B cell (primary cell): Measurements from ENCODE around the gene IGF1R. TPM values are rescaled to one million over a fixed set of nuclear protein-coding genes. Genes with fewer than 3 reads are reported as not detected.

Experiments
- ATAC-seq: fragments of 200-7000 bp; cut with Tn5 transposase; one replicate; pipeline ENCODE4 v1.10.0; 2021; ENCODE audit warnings: low read depth, mild to moderate bottlenecking, moderate number of reproducible peaks, moderate library complexity
- CTCF ChIA-PET: fragments of 350-600 bp; sonication (Branson Sonifier 250); formaldehyde crosslinking; loops from one replicate; lab custom pipeline; 2021; ENCODE audit warnings: antibody characterized with exemption, inconsistent platforms; lab: Charles Lee
- POLR2A ChIA-PET: fragments of 350-600 bp; sonication (Branson Sonifier 250); formaldehyde crosslinking; loops from one replicate; lab custom pipeline; 2021; ENCODE audit warnings: antibody characterized with exemption; lab: Charles Lee
- DNase-seq: peaks from one replicate; pipeline ENCODE4 v3.0.0; 2013
- H2AFZ ChIP-seq: 2 replicates; pipeline ENCODE4 v1.6.1; 2012; ENCODE audit warnings: mild to moderate bottlenecking, low read depth, low read length; ENCODE audit not compliant: insufficient read depth, poor library complexity, severe bottlenecking
- H3K27ac ChIP-seq, 2 donors: 1 replicate in 1 of 2; 2 replicates in 1 of 2; pipeline ENCODE4 v1.5.1; 2012 to 2013; ENCODE audit warnings: low read length in 2 of 2, mild to moderate bottlenecking in 2 of 2, moderate library complexity in 1 of 2
- H3K27me3 ChIP-seq, 4 experiments: fragments of 200-600 bp in 1 of 4; sonication (generic) in 1 of 4; replicated peaks in 1 of 4; 1 replicate in 2 of 4; 2 replicates in 2 of 4; pipeline versions ENCODE4 v1.6.1 to v1.7.0; 2013 to 2016; ENCODE audit warnings: low read length in 3 of 4, mild to moderate bottlenecking in 2 of 4, mixed read lengths in 1 of 4, moderate library complexity in 1 of 4; ENCODE audit not compliant: insufficient read depth in 4 of 4, control insufficient read depth in 3 of 4; ENCODE audit errors: control extremely low read depth in 1 of 4
- H3K36me3 ChIP-seq, 2 experiments: replicated peaks in 1 of 2; 1 replicate in 1 of 2; 2 replicates in 1 of 2; pipeline versions ENCODE4 v1.6.1 to v1.7.1; 2013; ENCODE audit warnings: low read length in 1 of 2; ENCODE audit not compliant: insufficient read depth in 2 of 2, control insufficient read depth in 1 of 2; ENCODE audit errors: control extremely low read depth in 1 of 2, extremely low read depth in 1 of 2
- H3K4me1 ChIP-seq, 2 donors: fragments of 200-600 bp in 1 of 2; sonication (generic) in 1 of 2; 1 replicate in 1 of 2; 2 replicates in 1 of 2; pipeline versions ENCODE4 v1.5.1 to v1.6.1; 2013 to 2017; ENCODE audit warnings: low read length in 2 of 2; ENCODE audit not compliant: control insufficient read depth in 2 of 2, insufficient read depth in 2 of 2
- H3K4me2 ChIP-seq: replicated peaks from 2 replicates; pipeline ENCODE3; 2012; ENCODE audit warnings: mild to moderate bottlenecking, low read depth, low read length; ENCODE audit not compliant: poor library complexity, severe bottlenecking
- H3K4me3 ChIP-seq, 5 experiments: fragments of 200-600 bp in 1 of 5; sonication (generic) in 1 of 5; 1 replicate in 3 of 5; 2 replicates in 2 of 5; pipeline versions ENCODE4 v1.5.1 to v1.7.0; 2011 to 2016; ENCODE audit warnings: low read length in 4 of 5, mild to moderate bottlenecking in 4 of 5, low read depth in 2 of 5, control low read depth in 1 of 5, moderate library complexity in 1 of 5; ENCODE audit not compliant: insufficient read depth in 1 of 5; ENCODE audit errors: control extremely low read depth in 1 of 5, extremely low read depth in 1 of 5
- H3K79me2 ChIP-seq: fragments of 200-600 bp; sonication (generic); one replicate; pipeline ENCODE4 v1.6.0; 2016; ENCODE audit warnings: low read length; ENCODE audit not compliant: control insufficient read depth, insufficient read depth
- H3K9ac ChIP-seq: fragments of 200-600 bp; sonication (generic); 2 replicates; pipeline ENCODE4 v1.6.1; 2017; ENCODE audit warnings: mild to moderate bottlenecking, low read length, moderate library complexity
- H3K9me3 ChIP-seq, 3 donors: one replicate each; pipeline versions ENCODE4 v1.6.1 to v1.7.1; 2013; ENCODE audit warnings: low read length in 2 of 3; ENCODE audit not compliant: control insufficient read depth in 2 of 3, insufficient read depth in 1 of 3; ENCODE audit errors: control extremely low read depth in 1 of 3
- H4K20me1 ChIP-seq: 2 replicates; pipeline ENCODE4 v1.6.0; 2012; ENCODE audit warnings: mild to moderate bottlenecking, low read length; ENCODE audit not compliant: insufficient read depth, control insufficient read depth, poor library complexity, severe bottlenecking
- H3K27ac Mint-ChIP-seq: one replicate; pipeline ENCODE4 v1.8.0; 2021; ENCODE audit warnings: mixed read lengths
- H3K27me3 Mint-ChIP-seq: one replicate; pipeline ENCODE4 v1.8.0; 2021; ENCODE audit warnings: mixed read lengths
- H3K4me1 Mint-ChIP-seq: one replicate; pipeline ENCODE4 v1.8.0; 2021; ENCODE audit warnings: mixed read lengths
- H3K4me3 Mint-ChIP-seq: one replicate; pipeline ENCODE4 v1.8.0; 2021; ENCODE audit warnings: mixed read lengths
- H3K9me3 Mint-ChIP-seq: one replicate; pipeline ENCODE4 v1.8.0; 2022; ENCODE audit warnings: mixed read lengths; ENCODE audit not compliant: insufficient read depth
- CTCF ChIP-seq: fragments of 200-600 bp; IDR thresholded peaks from one replicate; pipeline ENCODE4 v1.8.0; 2022; ENCODE audit warnings: antibody characterized with exemption, mild to moderate bottlenecking
- EZH2 ChIP-seq: IDR thresholded peaks from 2 replicates; pipeline ENCODE4 v1.6.1; 2012; ENCODE audit warnings: borderline replicate concordance, low read depth, mild to moderate bottlenecking, moderate library complexity, low read length; ENCODE audit not compliant: insufficient read depth, poor library complexity, severe bottlenecking
- WGBS: methylation state at CpG from one replicate; pipeline ENCODE4 v1.1.5; 2013; ENCODE audit warnings: missing lambda C conversion rate; ENCODE audit not compliant: insufficient coverage; 5-methylcytosine and 5-hydroxymethylcytosine counted together
- intact Hi-C: fragments of 100-400 bp; cut with micrococcal nuclease; formaldehyde crosslinking; loops from one replicate; pipeline ENCODE4 v1.10.0; 2022
- polyA plus RNA-seq: library from polyadenylated mRNA; depleted of rRNA; stranded (reverse); fragments of >200 nt; gene quantifications from 2 replicates; pipeline ENCODE4 v1.2.3, GENCODE V29; 2012
- total RNA-seq, 2 donors: library from RNA; stranded (reverse); fragments of 120-200 nt in 1 of 2; gene quantifications; 1 replicate in 1 of 2; 2 replicates in 1 of 2; pipeline versions ENCODE4 v1.2.3 to v1.2.4, GENCODE V29; 2013 to 2022

The IGF1R gene
- total and polyA plus RNA-seq, 2 donors (not counting 1 experiment from before 2014, with no cell fraction given), result 5.4 to 23.1 TPM

DNA sequence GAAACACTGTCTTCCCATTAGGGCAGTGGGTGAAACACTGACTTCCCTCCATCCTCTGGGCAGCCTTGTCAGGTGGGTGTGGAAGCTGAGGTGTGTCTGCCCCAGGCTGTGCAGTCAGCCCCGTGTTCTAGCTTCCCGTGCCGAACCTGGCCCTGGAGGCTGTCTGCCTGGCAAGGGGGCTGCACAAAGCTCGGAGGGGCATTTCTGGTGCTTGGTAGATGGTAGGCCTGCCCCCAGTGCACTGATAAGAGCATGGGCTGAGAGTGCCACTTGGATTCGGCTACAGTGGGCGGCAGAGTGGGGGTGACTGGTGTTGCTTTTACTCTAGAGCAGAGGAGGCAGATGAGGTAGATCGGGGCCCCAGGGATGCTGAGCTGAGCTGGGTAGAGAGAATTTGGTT is 21.3 kb downstream of the IGF1R start:
- Histone ChIP-seq H3K27me3 (no peaks in the 10 kb centered on the region), H3K4me2 (no peak overlapping the region), H3K36me3 (no peaks in the 10 kb centered on the region), H3K9me3 (no peaks in the 10 kb centered on the region), H3K9ac (no peak overlapping the region), H3K79me2 (peaks cover 5% of the 10 kb centered on the region), H3K27ac (no peak overlapping the region), H3K4me1 (no peaks in the 10 kb centered on the region), H4K20me1 (peaks cover 9% of the 10 kb centered on the region), H3K4me3 (no peak overlapping the region), H2AFZ (no peak overlapping the region)
- ATAC-seq (no peak), DNase-seq (no peak)
- Mint-ChIP-seq H3K9me3 (no peaks in the 10 kb centered on the region), H3K4me3 (no peak overlapping the region), H3K4me1 (peaks cover 4% of the 10 kb centered on the region), H3K27ac (no peak overlapping the region), H3K27me3 (no peaks in the 10 kb centered on the region)
- TF ChIP-seq EZH2 (no peak), CTCF (no peak)
- POLR2A ChIA-PET, result no interaction called here
- 99% methylated on average over 7 of the region's 7 CpGs for WGBS
- intact Hi-C loops, result no loop called here
- CTCF ChIA-PET, result interaction anchor here (4.2 kb wide), 1 partner anchor 11 kb away, joined by 17 read pairs; no protein-coding TSS in a partner anchor

DNA sequence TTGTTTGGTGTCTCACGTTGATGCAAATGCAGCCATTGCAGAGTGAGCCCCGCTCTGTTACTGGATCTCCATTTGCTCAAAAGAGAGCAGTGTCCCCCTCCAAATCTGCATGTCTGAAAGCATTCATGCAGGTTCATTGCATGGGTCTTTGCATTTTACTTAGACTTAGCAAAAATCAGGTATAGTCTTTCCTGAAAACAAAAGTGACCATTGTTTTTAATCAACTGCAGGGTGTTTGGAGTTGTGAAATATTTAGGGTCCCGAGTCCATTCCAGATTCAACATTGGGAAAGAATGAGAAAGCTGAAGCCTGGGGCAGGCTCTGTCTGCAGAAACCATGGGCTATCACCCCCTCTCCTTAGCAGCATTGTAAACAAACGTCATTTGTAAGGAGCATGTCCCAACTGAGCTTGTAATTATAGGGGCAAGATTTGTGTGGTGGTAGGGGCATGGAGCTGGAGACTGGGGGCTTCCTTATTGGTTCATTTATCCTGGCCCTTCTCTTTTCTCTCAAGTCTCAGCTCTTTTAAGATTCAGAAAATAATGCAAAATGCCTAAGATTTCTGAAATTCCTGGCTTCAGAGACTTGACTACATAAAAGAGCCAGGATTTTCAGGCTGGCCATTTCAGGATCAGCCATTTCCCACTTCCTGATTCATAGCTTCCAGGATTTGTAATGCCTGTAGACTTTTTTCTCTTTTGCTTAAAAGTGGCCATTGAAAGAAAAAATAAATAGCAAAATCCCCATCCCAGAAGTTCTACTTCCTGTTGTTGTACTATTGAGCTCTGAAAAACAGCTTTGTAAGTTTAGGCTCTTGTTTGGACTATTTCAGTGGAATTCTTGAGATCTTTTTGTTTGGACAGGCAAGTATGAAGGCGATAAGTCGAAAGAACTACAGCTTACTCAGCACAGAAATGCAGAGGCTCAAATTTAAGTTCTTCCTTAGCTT is 23.0 kb downstream of the IGF1R start:
- intact Hi-C loops, result no loop called here
- 88% methylated on average over 3 of the region's 6 CpGs for WGBS
- no peak overlapping the region for H3K9ac ChIP-seq
- no peak for ATAC-seq
- no peaks in the 10 kb centered on the region for H3K4me1 ChIP-seq
- ChIA-PET POLR2A (no interaction called here), CTCF (interaction anchor here (1.0 to 1.4 kb wide), 3 partner anchors 9 to 152 kb away, joined by 3 to 4 read pairs (median 3); no protein-coding TSS in a partner anchor)
- H3K9me3 ChIP-seq, result no peaks in the 10 kb centered on the region
- H3K27me3 Mint-ChIP-seq, result no peaks in the 10 kb centered on the region
- H3K9me3 Mint-ChIP-seq, result no peaks in the 10 kb centered on the region
- no peak overlapping the region for H3K27ac ChIP-seq
- peaks cover 3% of the 10 kb centered on the region for H3K79me2 ChIP-seq
- H3K4me3 ChIP-seq, result no peak overlapping the region
- no peak overlapping the region for H3K4me3 Mint-ChIP-seq
- no peak overlapping the region for H2AFZ ChIP-seq
- DNase-seq, result no peak
- H4K20me1 ChIP-seq, result peaks cover 9% of the 10 kb centered on the region
- H3K36me3 ChIP-seq, result no peaks in the 10 kb centered on the region
- no peak overlapping the region for H3K27ac Mint-ChIP-seq
- peaks cover 4% of the 10 kb centered on the region for H3K4me1 Mint-ChIP-seq
- no peaks in the 10 kb centered on the region for H3K27me3 ChIP-seq
- no peak overlapping the region for H3K4me2 ChIP-seq
- no peak for TF ChIP-seq CTCF
